CD14-positive monocyte (primary cell): Measurements from ENCODE around the gene SP110. TPM values are rescaled to one million over a fixed set of nuclear protein-coding genes. Genes with fewer than 3 reads are reported as not detected.
"Not testable (repeated sequence)": the region's sequence is repeated elsewhere in the genome, so short reads cannot be mapped to it uniquely, and the experiment has no call there.

ENCODE experiments used
- DNase-seq, 3 donors: peaks; one replicate each; pipeline ENCODE4 v3.0.0-alpha.2; 2011 to 2022
- H2AFZ ChIP-seq: 2 replicates; pipeline ENCODE4 v1.6.0; 2012; ENCODE audit warnings: mild to moderate bottlenecking, low read depth, low read length, inconsistent platforms; ENCODE audit not compliant: insufficient read depth, poor library complexity, severe bottlenecking
- H3K27ac ChIP-seq, 2 donors: 1 replicate in 1 of 2; 2 replicates in 1 of 2; pipeline ENCODE4 v1.5.1; 2012 to 2013; ENCODE audit warnings: low read length in 2 of 2, control low read depth in 1 of 2, inconsistent platforms in 1 of 2, low read depth in 1 of 2, mild to moderate bottlenecking in 1 of 2
- H3K27me3 ChIP-seq, 2 donors: one replicate each; pipeline versions ENCODE4 v1.6.0 to v1.6.1; 2011 to 2013; ENCODE audit warnings: low read length in 2 of 2; ENCODE audit not compliant: control insufficient read depth in 2 of 2, insufficient read depth in 2 of 2
- H3K36me3 ChIP-seq, 2 donors: replicated peaks in 1 of 2; 1 replicate in 1 of 2; 2 replicates in 1 of 2; pipeline versions ENCODE4 v1.5.1 to v1.6.1; 2012 to 2013; ENCODE audit warnings: low read length in 2 of 2, control low read depth in 1 of 2, inconsistent platforms in 1 of 2, mild to moderate bottlenecking in 1 of 2; ENCODE audit not compliant: insufficient read depth in 2 of 2, control insufficient read depth in 1 of 2
- H3K4me1 ChIP-seq, 2 donors: 1 replicate in 1 of 2; 2 replicates in 1 of 2; pipeline versions ENCODE4 v1.5.1 to v1.6.1; 2012 to 2013; ENCODE audit warnings: low read length in 2 of 2, control low read depth in 1 of 2, inconsistent platforms in 1 of 2, mild to moderate bottlenecking in 1 of 2, moderate library complexity in 1 of 2; ENCODE audit not compliant: insufficient read depth in 2 of 2, control insufficient read depth in 1 of 2
- H3K4me2 ChIP-seq: replicated peaks from 2 replicates; pipeline ENCODE3; 2012; ENCODE audit warnings: low read length, moderate library complexity, mild to moderate bottlenecking; ENCODE audit not compliant: poor library complexity, severe bottlenecking; ENCODE audit errors: extremely low read depth
- H3K4me3 ChIP-seq, 3 experiments: fragments of 200-600 bp in 1 of 3; sonication (generic) in 1 of 3; replicated peaks in 1 of 3; 1 replicate in 2 of 3; 2 replicates in 1 of 3; pipeline ENCODE4 v1.5.1; 2011 to 2013; ENCODE audit warnings: low read length in 3 of 3, mild to moderate bottlenecking in 3 of 3, control low read depth in 2 of 3, low read depth in 2 of 3, inconsistent platforms in 1 of 3, moderate library complexity in 1 of 3
- H3K79me2 ChIP-seq: 2 replicates; pipeline ENCODE4 v1.6.0; 2012; ENCODE audit warnings: mild to moderate bottlenecking, control low read depth, inconsistent platforms, low read length, moderate library complexity; ENCODE audit not compliant: insufficient read depth
- H3K9ac ChIP-seq: 2 replicates; pipeline ENCODE4 v1.6.0; 2017; ENCODE audit warnings: low read length, mild to moderate bottlenecking; ENCODE audit not compliant: insufficient read depth, poor library complexity, severe bottlenecking
- H3K9me3 ChIP-seq, 2 donors: replicated peaks in 1 of 2; 1 replicate in 1 of 2; 2 replicates in 1 of 2; pipeline versions ENCODE4 v1.5.1 to v1.6.1; 2012 to 2013; ENCODE audit warnings: low read length in 2 of 2, control low read depth in 1 of 2; ENCODE audit not compliant: control insufficient read depth in 1 of 2, insufficient read depth in 1 of 2
- H4K20me1 ChIP-seq: 2 replicates; pipeline ENCODE4 v1.6.0; 2012; ENCODE audit warnings: mild to moderate bottlenecking, low read length, control low read depth, moderate library complexity; ENCODE audit not compliant: insufficient read depth
- H3K27ac Mint-ChIP-seq, 7 donors: one replicate each; pipeline ENCODE4 v1.8.0; 2020; ENCODE audit warnings: mild to moderate bottlenecking in 7 of 7, mixed read lengths in 7 of 7, moderate library complexity in 6 of 7, inconsistent platforms in 2 of 7
- H3K27me3 Mint-ChIP-seq, 3 donors: one replicate each; pipeline ENCODE4 v1.8.0; 2021 to 2022; ENCODE audit warnings: low read depth in 3 of 3, mild to moderate bottlenecking in 3 of 3, mixed read lengths in 3 of 3, moderate library complexity in 3 of 3, inconsistent platforms in 1 of 3
- H3K36me3 Mint-ChIP-seq, 2 donors: one replicate each; pipeline ENCODE4 v1.8.0; 2020; ENCODE audit warnings: mixed read lengths in 2 of 2, inconsistent platforms in 1 of 2, mild to moderate bottlenecking in 1 of 2
- H3K4me1 Mint-ChIP-seq: one replicate; pipeline ENCODE4 v1.8.0; 2020; ENCODE audit warnings: mild to moderate bottlenecking, mixed read lengths
- H3K4me3 Mint-ChIP-seq, 2 donors: one replicate each; pipeline ENCODE4 v1.8.0; 2020; ENCODE audit warnings: mild to moderate bottlenecking in 2 of 2, mixed read lengths in 2 of 2, moderate library complexity in 1 of 2
- H3K9me3 Mint-ChIP-seq, 7 donors: one replicate each; pipeline ENCODE4 v1.8.0; 2020 to 2022; ENCODE audit warnings: mixed read lengths in 7 of 7, mild to moderate bottlenecking in 6 of 7, moderate library complexity in 6 of 7, inconsistent platforms in 2 of 7
- WGBS: methylation state at CpG from one replicate; pipeline ENCODE4 v1.1.5; 2013; ENCODE audit warnings: missing lambda C conversion rate; ENCODE audit not compliant: insufficient coverage; 5-methylcytosine and 5-hydroxymethylcytosine counted together
- intact Hi-C, 2 donors: fragments of 100-400 bp; cut with micrococcal nuclease; formaldehyde crosslinking; loops; one replicate each; pipeline versions ENCODE4 v1.15.0 to v1.15.1; 2023
- polyA plus RNA-seq, 3 donors: library from polyadenylated mRNA; depleted of rRNA in 1 of 3; unstranded in 2 of 3; stranded (reverse) in 1 of 3; fragments of 300-500 nt in 2 of 3; fragments of >200 nt in 1 of 3; fragmentation: Illumina TruSeq in 2 of 3; gene quantifications; 1 replicate in 2 of 3; 2 replicates in 1 of 3; pipeline ENCODE4 v1.2.3, GENCODE V29; 2012 to 2021
- TF ChIP-seq, protein P1 (sequence below): fragments of 200-600 bp; IDR thresholded peaks from one replicate; pipeline ENCODE4 v1.8.0; 2022; ENCODE audit warnings: antibody characterized with exemption, mild to moderate bottlenecking

Gene SP110
- polyA plus RNA-seq, 3 donors = 39.1 to 66.1 (median 65.5) TPM

DNA sequence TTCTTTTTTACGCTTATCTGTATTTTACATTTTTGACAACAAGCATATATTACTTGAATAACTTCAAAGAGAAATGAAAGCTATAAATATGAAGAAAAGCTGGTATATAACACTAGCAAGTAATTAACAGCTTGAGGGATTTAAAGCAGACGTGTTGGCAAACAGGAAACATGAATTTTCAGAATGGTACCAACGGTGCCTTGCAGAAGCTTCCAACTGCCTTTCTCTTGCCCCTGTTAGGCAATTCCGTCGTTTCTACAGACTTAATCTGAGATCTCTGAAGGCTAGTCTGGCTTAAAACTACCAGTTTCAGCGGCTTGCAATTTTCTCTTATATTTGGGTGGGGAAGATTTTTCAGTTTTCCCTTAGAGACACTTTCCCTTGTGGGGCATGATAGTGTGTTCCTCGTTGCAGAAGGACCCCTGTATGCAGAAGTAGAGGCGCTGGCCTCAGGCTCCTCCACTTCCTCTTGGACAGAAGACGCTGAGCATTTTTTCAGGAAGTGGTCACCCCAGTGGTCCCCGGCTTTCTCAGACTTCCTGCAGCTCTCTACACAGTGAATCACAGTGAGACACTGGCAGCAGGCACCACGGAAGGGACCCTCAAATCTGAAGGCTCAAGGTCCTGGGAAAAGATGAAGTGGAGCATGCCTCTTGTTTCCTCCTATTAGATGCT lies 94.9 kb downstream of the SP110 start:
- Histone ChIP-seq H2AFZ (peak overlapping the region; percentile 55), H3K27me3 (no peaks in the 10 kb centered on the region), H3K9me3 (peaks cover 0 to 15% of the 10 kb centered on the region in 2 donors), H3K27ac (peak overlapping the region; percentile 20 to 75), H3K79me2 (peaks cover 10% of the 10 kb centered on the region), H4K20me1 (no peaks in the 10 kb centered on the region), H3K36me3 (no peaks in the 10 kb centered on the region), H3K4me1 (peaks cover 40 to 53% of the 10 kb centered on the region in 2 donors), H3K9ac (no peak overlapping the region), H3K4me2 (peak overlapping the region; percentile 65), H3K4me3 (peak overlapping the region; percentile 34 to 64 (median 46))
- peaks cover 5 to 11% (median 9%) of the 10 kb centered on the region in 7 donors for H3K9me3 Mint-ChIP-seq
- peak overlapping the region; percentile 71 to 89 (median 84) for H3K27ac Mint-ChIP-seq
- peaks cover 0 to 4% (median 0%) of the 10 kb centered on the region in 3 donors for H3K27me3 Mint-ChIP-seq
- TF ChIP-seq, protein P1, sequence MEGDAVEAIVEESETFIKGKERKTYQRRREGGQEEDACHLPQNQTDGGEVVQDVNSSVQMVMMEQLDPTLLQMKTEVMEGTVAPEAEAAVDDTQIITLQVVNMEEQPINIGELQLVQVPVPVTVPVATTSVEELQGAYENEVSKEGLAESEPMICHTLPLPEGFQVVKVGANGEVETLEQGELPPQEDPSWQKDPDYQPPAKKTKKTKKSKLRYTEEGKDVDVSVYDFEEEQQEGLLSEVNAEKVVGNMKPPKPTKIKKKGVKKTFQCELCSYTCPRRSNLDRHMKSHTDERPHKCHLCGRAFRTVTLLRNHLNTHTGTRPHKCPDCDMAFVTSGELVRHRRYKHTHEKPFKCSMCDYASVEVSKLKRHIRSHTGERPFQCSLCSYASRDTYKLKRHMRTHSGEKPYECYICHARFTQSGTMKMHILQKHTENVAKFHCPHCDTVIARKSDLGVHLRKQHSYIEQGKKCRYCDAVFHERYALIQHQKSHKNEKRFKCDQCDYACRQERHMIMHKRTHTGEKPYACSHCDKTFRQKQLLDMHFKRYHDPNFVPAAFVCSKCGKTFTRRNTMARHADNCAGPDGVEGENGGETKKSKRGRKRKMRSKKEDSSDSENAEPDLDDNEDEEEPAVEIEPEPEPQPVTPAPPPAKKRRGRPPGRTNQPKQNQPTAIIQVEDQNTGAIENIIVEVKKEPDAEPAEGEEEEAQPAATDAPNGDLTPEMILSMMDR = no peak
- H3K4me1 Mint-ChIP-seq = peaks cover 50% of the 10 kb centered on the region
- intact Hi-C loops = no loop called here
- H3K36me3 Mint-ChIP-seq = peaks cover 0 to 5% of the 10 kb centered on the region in 2 donors
- DNase-seq = peak; percentile 79 to 85 (median 83)
- H3K4me3 Mint-ChIP-seq = peak overlapping the region; percentile 66 to 86
- 0% methylated on average over 5 of the region's 11 CpGs for WGBS

DNA sequence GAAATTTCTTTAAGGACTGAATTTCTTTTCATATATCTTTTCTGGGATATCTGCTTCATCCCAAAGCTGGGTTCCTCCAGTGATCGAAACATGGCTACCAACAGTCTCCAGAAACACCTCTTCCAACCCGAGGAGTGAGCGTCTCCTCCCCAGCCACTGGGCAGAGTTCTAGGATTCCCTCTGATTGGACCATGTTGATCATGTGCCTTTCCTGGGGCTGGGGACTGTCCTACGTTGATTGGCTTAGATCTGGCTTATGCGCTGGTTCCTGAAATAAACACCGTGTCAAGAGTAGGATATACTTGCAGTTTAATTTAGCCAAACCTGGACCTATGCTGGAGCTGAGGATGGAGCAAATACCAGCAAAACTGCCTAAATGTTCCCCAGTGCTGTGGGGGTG lies 95.5 kb downstream of the SP110 start:
- intact Hi-C loops = no loop called here

DNA sequence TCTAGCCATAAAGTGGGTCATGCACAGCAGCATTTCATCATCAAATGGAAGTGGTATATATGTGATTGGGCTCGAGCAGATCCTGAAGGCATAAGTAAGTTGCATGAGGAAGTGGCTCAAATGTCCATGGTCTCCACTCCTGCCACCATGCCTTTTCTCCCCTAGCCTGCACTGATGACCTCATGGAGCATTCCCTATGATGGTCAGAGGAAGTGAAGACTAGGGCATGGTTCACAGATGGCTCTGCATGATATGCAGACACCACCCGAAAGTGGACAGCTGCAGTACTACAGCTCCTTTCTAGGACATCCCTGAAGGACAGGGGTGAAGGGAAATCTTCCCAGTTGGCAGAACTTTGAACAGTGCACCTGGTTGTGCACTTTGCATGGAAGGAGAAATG lies 99.4 kb downstream of the SP110 start:
- H3K4me2 ChIP-seq, H3K36me3 ChIP-seq, H3K36me3 Mint-ChIP-seq, intact Hi-C loops, H2AFZ ChIP-seq, H3K27ac Mint-ChIP-seq, H3K27me3 Mint-ChIP-seq, H3K27ac ChIP-seq, H3K27me3 ChIP-seq, H3K9ac ChIP-seq, DNase-seq, H4K20me1 ChIP-seq, H3K4me3 ChIP-seq, H3K4me3 Mint-ChIP-seq, H3K79me2 ChIP-seq: not testable (repeated sequence)
- Mint-ChIP-seq H3K9me3 (peaks cover 7 to 16% (median 14%) of the 10 kb centered on the region in 7 donors), H3K4me1 (peaks cover 16% of the 10 kb centered on the region)
- Histone ChIP-seq H3K4me1 (peaks cover 15% of the 10 kb centered on the region in 2 donors), H3K9me3 (peaks cover 0 to 20% of the 10 kb centered on the region in 2 donors)
- 100% methylated on average over 1 of the region's 2 CpGs for WGBS

More for the DNA sequence above, 95.5 kb downstream of the SP110 start:
- DNase-seq = peak in 2 of 3 donors; percentile 16 to 21
- Histone ChIP-seq H2AFZ (peak overlapping the region; percentile 55), H3K79me2 (peaks cover 10% of the 10 kb centered on the region), H4K20me1 (no peaks in the 10 kb centered on the region), H3K4me3 (peak overlapping the region; percentile 34 to 64 (median 46)), H3K9ac (no peak overlapping the region), H3K27me3 (no peaks in the 10 kb centered on the region), H3K27ac (peak overlapping the region; percentile 20 to 75), H3K36me3 (no peaks in the 10 kb centered on the region), H3K4me2 (peak overlapping the region; percentile 65), H3K9me3 (peaks cover 0 to 20% of the 10 kb centered on the region in 2 donors), H3K4me1 (peaks cover 40 to 50% of the 10 kb centered on the region in 2 donors)
- Mint-ChIP-seq H3K27ac (peak overlapping the region in 6 of 7 donors; percentile 9 to 89 (median 66)), H3K4me1 (peaks cover 48% of the 10 kb centered on the region), H3K36me3 (peaks cover 0 to 5% of the 10 kb centered on the region in 2 donors), H3K9me3 (peaks cover 7 to 16% (median 12%) of the 10 kb centered on the region in 7 donors), H3K27me3 (peaks cover 0 to 4% (median 0%) of the 10 kb centered on the region in 3 donors), H3K4me3 (peak overlapping the region; percentile 34 to 86)
- 53% methylated on average over 4 of the region's 6 CpGs for WGBS
- TF ChIP-seq, protein P1 = no peak
